RWPE1 (cell line): ENCODE measurements around the gene RHOJ.

Experiments used
- CTCF ChIA-PET: fragments of 350-600 bp; sonication (Branson Sonifier 250); formaldehyde crosslinking; extraction: SDS; loops from one replicate; lab custom pipeline; 2021; lab: Yijun Ruan, JAX
- POLR2A ChIA-PET: fragments of 400-600 bp; formaldehyde crosslinking; extraction: SDS; loops from one replicate; lab custom pipeline; 2020; ENCODE audit warnings: antibody characterized with exemption; ENCODE audit not compliant: low non-redundant PET; lab: Yijun Ruan, JAX
- DNase-seq: peaks from one replicate; pipeline ENCODE4 v3.0.0; 2012; ENCODE audit warnings: low spot score
- H3K27ac ChIP-seq: fragments of 450-650 bp; 2 replicates; pipeline ENCODE4 v1.5.1; 2017
- TF ChIP-seq, protein P1 (sequence below): fragments of 450-650 bp; conservative IDR thresholded peaks from 2 replicates; pipeline ENCODE4 v1.5.1; 2017; ENCODE audit warnings: low read depth, mild to moderate bottlenecking

Gene RHOJ

DNA sequence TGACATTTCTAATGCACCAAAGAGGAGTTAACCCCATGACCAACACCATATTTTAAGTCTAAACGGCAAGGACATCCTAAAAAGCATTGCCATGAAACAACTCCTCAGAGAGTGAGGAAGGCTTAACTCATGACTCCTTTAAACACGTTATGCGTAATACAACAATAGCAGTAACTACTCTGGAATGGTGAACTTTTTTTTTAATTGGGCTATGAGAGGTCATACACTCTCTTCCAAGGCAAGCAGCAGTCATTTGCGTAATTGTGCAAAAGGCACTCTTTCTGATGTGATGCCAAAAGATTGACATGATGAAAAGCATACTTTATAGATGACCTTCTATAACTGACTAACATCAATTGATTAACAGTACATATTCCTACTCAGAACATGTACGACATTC lies 39.4 kb downstream of the RHOJ start:
- H3K27ac ChIP-seq: no peak overlapping the region
- ChIA-PET CTCF (interaction anchor here (0.7 kb wide), 1 partner anchor 1336 kb away, joined by 3 read pairs; no protein-coding TSS in a partner anchor), POLR2A (no interaction called here)
- no peak for DNase-seq
- TF ChIP-seq, protein P1, sequence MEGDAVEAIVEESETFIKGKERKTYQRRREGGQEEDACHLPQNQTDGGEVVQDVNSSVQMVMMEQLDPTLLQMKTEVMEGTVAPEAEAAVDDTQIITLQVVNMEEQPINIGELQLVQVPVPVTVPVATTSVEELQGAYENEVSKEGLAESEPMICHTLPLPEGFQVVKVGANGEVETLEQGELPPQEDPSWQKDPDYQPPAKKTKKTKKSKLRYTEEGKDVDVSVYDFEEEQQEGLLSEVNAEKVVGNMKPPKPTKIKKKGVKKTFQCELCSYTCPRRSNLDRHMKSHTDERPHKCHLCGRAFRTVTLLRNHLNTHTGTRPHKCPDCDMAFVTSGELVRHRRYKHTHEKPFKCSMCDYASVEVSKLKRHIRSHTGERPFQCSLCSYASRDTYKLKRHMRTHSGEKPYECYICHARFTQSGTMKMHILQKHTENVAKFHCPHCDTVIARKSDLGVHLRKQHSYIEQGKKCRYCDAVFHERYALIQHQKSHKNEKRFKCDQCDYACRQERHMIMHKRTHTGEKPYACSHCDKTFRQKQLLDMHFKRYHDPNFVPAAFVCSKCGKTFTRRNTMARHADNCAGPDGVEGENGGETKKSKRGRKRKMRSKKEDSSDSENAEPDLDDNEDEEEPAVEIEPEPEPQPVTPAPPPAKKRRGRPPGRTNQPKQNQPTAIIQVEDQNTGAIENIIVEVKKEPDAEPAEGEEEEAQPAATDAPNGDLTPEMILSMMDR: no peak

DNA sequence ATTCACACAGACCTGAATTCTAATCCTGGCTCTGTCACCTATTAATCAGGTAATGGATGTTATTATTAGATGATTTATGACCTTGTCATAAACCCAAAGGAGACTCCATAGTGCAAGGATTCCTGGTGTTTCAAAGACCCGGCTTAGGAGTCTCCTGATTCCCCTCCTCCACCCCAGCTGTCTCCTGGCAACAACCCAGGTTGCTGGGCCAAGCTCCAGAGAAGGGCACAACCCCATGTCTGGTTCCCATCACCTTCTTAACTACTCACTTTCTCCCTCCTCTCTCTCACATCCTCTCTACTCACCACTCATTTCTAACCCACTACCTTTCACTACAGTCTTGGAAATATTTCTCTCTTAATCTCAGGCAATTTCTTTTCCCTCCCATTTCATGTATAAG lies 41.6 kb downstream of the RHOJ start:
- no peak for DNase-seq
- POLR2A ChIA-PET: no interaction called here
- CTCF ChIA-PET: no interaction called here
- TF ChIP-seq, protein P1: no peak
- no peak overlapping the region for H3K27ac ChIP-seq

DNA sequence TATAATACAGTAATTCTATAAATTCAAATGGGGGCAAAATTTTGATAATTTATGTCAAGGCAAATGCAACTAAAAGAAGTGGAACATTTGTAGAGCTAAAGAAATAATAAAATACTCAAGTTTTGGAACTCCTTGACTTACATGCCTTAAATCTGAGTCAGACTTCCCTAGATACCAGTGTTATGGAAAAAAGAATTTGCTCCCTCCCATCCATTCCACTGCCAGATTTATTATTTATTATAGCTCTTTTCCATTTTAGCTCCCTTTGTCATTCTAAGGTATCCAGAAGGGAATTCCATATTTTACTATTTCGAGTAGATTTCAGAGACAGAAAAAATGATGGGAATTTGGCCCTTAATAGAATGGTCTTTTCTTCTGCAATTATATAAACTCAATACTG lies 44.0 kb downstream of the RHOJ start:
- ChIA-PET POLR2A (no interaction called here), CTCF (interaction anchor here (0.6 to 0.8 kb wide), 2 partner anchors 9 to 1173 kb away, joined by 3 read pairs; no protein-coding TSS in a partner anchor)
- DNase-seq: no peak
- TF ChIP-seq, protein P1: no peak
- H3K27ac ChIP-seq: no peak overlapping the region

DNA sequence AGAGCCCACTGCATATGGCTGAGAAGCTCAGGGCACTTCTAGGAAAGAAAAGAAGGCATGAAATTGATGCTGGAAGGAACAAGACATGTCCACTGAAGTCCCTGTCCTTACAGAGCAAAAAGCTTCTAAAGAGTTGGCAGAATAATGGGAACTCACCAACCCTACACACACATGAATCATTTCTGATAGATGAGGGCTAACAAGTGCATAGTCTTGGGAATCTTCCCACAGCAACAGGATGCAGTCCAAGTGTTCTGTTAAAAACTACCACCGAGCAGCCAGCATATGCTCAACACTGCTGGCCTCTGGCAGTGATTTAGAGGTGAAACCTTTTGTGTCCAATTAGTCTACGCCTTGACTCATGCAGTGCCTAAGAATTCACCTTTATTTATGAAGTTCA lies 44.8 kb downstream of the RHOJ start:
- TF ChIP-seq, protein P1: no peak
- no peak overlapping the region for H3K27ac ChIP-seq
- ChIA-PET CTCF (interaction anchor here (0.8 kb wide), 1 partner anchor 1174 kb away, joined by 3 read pairs; no protein-coding TSS in a partner anchor), POLR2A (no interaction called here)
- no peak for DNase-seq

DNA sequence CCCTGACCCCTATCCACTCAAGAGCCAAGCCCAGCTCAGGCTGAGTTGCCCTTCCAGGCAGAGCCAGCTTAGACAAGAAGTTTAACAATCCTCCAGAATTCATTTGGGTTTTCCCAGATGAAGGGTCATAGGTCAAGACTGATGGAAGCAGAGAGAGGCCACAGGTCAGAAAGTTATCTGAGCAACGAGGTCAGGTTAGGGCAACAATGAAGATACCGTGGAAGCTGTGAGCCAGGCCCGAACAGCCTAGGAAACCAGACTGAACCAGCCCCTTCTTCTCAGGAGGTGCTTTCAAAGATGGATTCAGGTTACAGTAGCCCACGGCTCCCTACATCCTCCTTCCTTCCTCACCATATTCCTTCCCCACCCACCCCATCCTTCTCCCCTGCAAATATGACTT lies 53.1 kb downstream of the RHOJ start:
- CTCF ChIA-PET: interaction anchor here (0.7 kb wide), 1 partner anchor 9 kb away, joined by 3 read pairs; no protein-coding TSS in a partner anchor
- DNase-seq: no peak
- H3K27ac ChIP-seq: no peak overlapping the region
- TF ChIP-seq, protein P1: no peak
- POLR2A ChIA-PET: no interaction called here

DNA sequence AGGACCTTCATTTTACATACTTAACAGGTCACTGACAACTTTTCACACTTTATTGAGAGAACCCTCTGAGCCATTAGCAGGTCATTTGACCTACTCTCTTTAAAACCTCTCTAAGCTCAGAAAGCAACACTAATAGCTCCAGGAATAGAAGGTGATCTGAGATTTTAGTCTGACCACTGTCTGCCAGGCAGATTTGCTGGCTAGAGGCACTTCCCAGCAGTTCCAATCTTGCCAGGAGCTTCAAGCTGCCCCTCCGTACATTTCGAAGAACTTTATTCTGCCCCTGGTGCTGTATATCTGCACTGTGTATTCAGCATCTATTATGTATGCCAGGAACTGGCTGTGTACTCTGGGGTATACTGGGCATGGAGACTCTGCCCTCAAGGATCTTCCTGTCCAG lies 58.2 kb downstream of the RHOJ start:
- ChIA-PET CTCF (no interaction called here), POLR2A (no interaction called here)
- H3K27ac ChIP-seq: no peak overlapping the region
- TF ChIP-seq, protein P1: no peak
- no peak for DNase-seq
